Measurements from ENCODE around the gene LMF1. TPM values are rescaled to one million over a fixed set of nuclear protein-coding genes. Genes with fewer than 3 reads are reported as not detected.

Gene LMF1
- total RNA-seq, 3 donors from 2014 or later (not counting 1 experiment from before 2014, with no cell fraction given), result 28.2 to 42.2 (median 41.2) TPM

DNA sequence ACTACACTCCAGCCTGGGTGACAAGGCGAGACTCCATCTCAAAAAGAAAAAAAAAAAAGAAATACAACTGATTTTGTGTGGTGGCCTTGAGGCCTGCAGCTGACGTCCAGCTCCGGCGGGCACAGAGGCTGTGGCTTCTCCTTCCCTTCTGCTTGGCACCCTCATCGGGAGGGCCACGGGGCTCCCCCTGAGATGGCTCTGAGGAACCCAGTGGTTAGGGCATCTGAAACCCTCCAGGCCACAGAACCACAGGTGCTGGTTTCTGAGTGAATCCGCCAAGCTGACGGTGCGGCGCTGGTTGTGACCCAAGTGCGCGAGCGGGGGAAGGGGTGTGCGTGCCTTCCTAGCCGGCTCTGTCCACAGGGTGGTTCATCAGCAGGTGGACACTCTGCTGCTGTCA is 63.4 kb downstream of the LMF1 start:
- H3K4me3 ChIP-seq (ENCODE audit: low read length), result no peak overlapping the region
- H3K27ac ChIP-seq (ENCODE audit: low read length), result no peak overlapping the region
- no peak for ATAC-seq
- Mint-ChIP-seq H3K36me3 (no peaks in the 10 kb centered on the region), H3K9me3 (no peaks in the 10 kb centered on the region), H3K4me1 (peaks cover 0 to 4% of the 10 kb centered on the region in 2 donors), H3K27ac (no peak overlapping the region), H3K27me3 (ENCODE audit: low read depth in 2 of 2) (no peaks in the 10 kb centered on the region), H3K4me3 (no peak overlapping the region)
- WGBS (ENCODE audit: insufficient coverage), result 92% methylated on average over 15 of the region's 15 CpGs
- intact Hi-C loops (cut with micrococcal nuclease), result no loop called here
- H3K9me3 ChIP-seq (ENCODE audit: control insufficient read depth, insufficient read depth, low read length), result no peaks in the 10 kb centered on the region
- no peaks in the 10 kb centered on the region for H3K27me3 ChIP-seq (ENCODE audit: control insufficient read depth, insufficient read depth, low read length)
- H3K36me3 ChIP-seq (ENCODE audit: control insufficient read depth, insufficient read depth, low read length), result peaks cover 2% of the 10 kb centered on the region
- no peak for DNase-seq
- no peak for TF ChIP-seq CTCF (IDR thresholded peaks at IDR 0.05)
- H3K4me1 ChIP-seq (ENCODE audit: control insufficient read depth, insufficient read depth, low read length), result no peaks in the 10 kb centered on the region

DNA sequence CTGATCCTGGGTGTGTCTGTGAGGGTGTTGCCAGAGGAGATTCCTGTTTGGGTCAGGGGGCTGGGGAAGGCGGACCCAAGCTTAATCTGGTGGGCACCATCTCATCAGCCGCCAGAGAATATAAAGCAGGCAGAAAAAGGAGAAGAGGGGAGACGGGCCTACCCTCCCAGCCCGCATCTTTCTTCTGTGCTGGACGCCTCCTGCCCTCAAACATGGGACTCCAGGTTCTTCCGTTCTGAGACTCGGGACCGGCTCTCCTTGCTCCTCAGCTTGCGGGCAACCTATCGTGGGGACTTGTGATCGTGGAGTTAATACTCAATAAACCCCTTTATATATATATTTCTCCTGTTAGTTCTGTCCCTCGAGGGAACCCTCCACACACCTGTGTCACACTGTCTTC is 64.5 kb downstream of the LMF1 start:
- H3K27ac Mint-ChIP-seq, result no peak overlapping the region
- Histone ChIP-seq H3K36me3 (ENCODE audit: control insufficient read depth, insufficient read depth, low read length) (peaks cover 2% of the 10 kb centered on the region), H3K4me3 (ENCODE audit: low read length) (no peak overlapping the region), H3K27ac (ENCODE audit: low read length) (no peak overlapping the region), H3K9me3 (ENCODE audit: control insufficient read depth, insufficient read depth, low read length) (no peaks in the 10 kb centered on the region), H3K4me1 (ENCODE audit: control insufficient read depth, insufficient read depth, low read length) (no peaks in the 10 kb centered on the region), H3K27me3 (ENCODE audit: control insufficient read depth, insufficient read depth, low read length) (no peaks in the 10 kb centered on the region)
- no peak overlapping the region for H3K4me3 Mint-ChIP-seq
- ATAC-seq (no peak), DNase-seq (no peak)
- H3K4me1 Mint-ChIP-seq, result peaks cover 0 to 4% of the 10 kb centered on the region in 2 donors
- 95% methylated on average over 12 of the region's 12 CpGs for WGBS (ENCODE audit: insufficient coverage)
- no peaks in the 10 kb centered on the region for H3K9me3 Mint-ChIP-seq
- TF ChIP-seq CTCF (IDR thresholded peaks at IDR 0.05), result no peak
- H3K36me3 Mint-ChIP-seq, result no peaks in the 10 kb centered on the region
- intact Hi-C loops (cut with micrococcal nuclease), result no loop called here
- H3K27me3 Mint-ChIP-seq (ENCODE audit: low read depth in 2 of 2), result no peaks in the 10 kb centered on the region

GRCh38 chr16:901715-902601 is 68.8 kb downstream of the LMF1 start:
- Mint-ChIP-seq H3K27ac (no peak overlapping the region), H3K4me3 (no peak overlapping the region), H3K9me3 (no peaks in the 10 kb centered on the region), H3K36me3 (no peaks in the 10 kb centered on the region), H3K27me3 (ENCODE audit: low read depth in 2 of 2) (no peaks in the 10 kb centered on the region), H3K4me1 (peaks cover 0 to 4% of the 10 kb centered on the region in 2 donors)
- Histone ChIP-seq H3K27ac (ENCODE audit: low read length) (no peak overlapping the region), H3K36me3 (ENCODE audit: control insufficient read depth, insufficient read depth, low read length) (no peaks in the 10 kb centered on the region), H3K4me3 (ENCODE audit: low read length) (no peak overlapping the region), H3K9me3 (ENCODE audit: control insufficient read depth, insufficient read depth, low read length) (no peaks in the 10 kb centered on the region), H3K4me1 (ENCODE audit: control insufficient read depth, insufficient read depth, low read length) (no peaks in the 10 kb centered on the region), H3K27me3 (ENCODE audit: control insufficient read depth, insufficient read depth, low read length) (no peaks in the 10 kb centered on the region)
- 89% methylated on average over 32 of the region's 32 CpGs for WGBS (ENCODE audit: insufficient coverage)
- no peak for TF ChIP-seq CTCF (IDR thresholded peaks at IDR 0.05)
- DNase-seq (no peak), ATAC-seq (no peak)
- intact Hi-C loops (cut with micrococcal nuclease), result no loop called here

Data from natural killer cell (primary cell).